ENCODE measurements around the gene RNASEH2B. TPM values are rescaled to one million over a fixed set of nuclear protein-coding genes. Genes with fewer than 3 reads are reported as not detected.

Gene RNASEH2B
- total and polyA plus RNA-seq, 12 donors = 30.5 to 86.8 (median 40.1) TPM

GRCh38 chr13:50948601-50949000 lies 39.0 kb downstream of the RNASEH2B start:
- no peak overlapping the region for H3K27ac ChIP-seq
- ATAC-seq (no peak), DNase-seq (no peak)
- intact Hi-C loops (cut with DNase I) = no loop called here
- no peak overlapping the region for H3K4me3 ChIP-seq
- 92 to 94% methylated on average over 1 of the region's 1 CpG for WGBS, 2 donors
- H3K36me3 ChIP-seq = peaks cover 0 to 82% (median 16%) of the 10 kb centered on the region in 9 donors
- H3K27me3 ChIP-seq = no peaks in the 10 kb centered on the region
- H3K9me3 ChIP-seq = no peaks in the 10 kb centered on the region
- peaks cover 0 to 11% (median 0%) of the 10 kb centered on the region in 9 donors for H3K4me1 ChIP-seq
- no peak for TF ChIP-seq CTCF (IDR thresholded peaks at IDR 0.05)

DNA sequence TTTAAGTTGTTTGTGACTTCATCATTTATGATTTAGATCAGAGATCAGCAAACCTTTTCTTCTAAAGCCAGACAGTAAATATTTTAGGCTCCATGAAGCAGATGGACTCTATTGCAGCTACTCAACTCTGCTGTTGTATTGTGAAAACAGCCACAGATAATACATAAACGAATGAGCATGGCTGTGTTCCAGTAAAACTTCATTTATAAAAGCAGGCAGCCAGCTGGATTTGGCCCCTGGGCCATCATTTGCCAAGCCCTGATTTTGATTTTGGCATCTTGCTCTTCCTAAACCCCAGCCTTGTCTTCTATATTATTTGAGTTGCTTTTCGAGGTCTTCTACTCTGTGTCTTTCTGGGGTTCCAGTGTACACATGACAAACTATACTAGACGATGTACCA lies 41.3 kb downstream of the RNASEH2B start:
- Histone ChIP-seq H3K27ac (no peak overlapping the region), H3K4me3 (no peak overlapping the region), H3K9me3 (no peaks in the 10 kb centered on the region), H3K4me1 (peaks cover 0 to 11% (median 0%) of the 10 kb centered on the region in 9 donors), H3K36me3 (peaks cover 0 to 72% (median 15%) of the 10 kb centered on the region in 9 donors), H3K27me3 (no peaks in the 10 kb centered on the region)
- intact Hi-C loops (cut with DNase I) = no loop called here
- DNase-seq (no peak), ATAC-seq (no peak)
- TF ChIP-seq CTCF (IDR thresholded peaks at IDR 0.05) = no peak
- WGBS, 2 donors = 49 to 52% methylated on average over 3 of the region's 3 CpGs

- Histone ChIP-seq H3K27me3 (no peaks in the 10 kb centered on the region), H3K9me3 (no peaks in the 10 kb centered on the region), H3K4me1 (peaks cover 0 to 11% (median 0%) of the 10 kb centered on the region in 9 donors), H3K27ac (no peak overlapping the region), H3K4me3 (no peak overlapping the region), H3K36me3 (peaks cover 0 to 71% (median 11%) of the 10 kb centered on the region in 9 donors)
- ATAC-seq = no peak
- WGBS, 2 donors = 85 to 87% methylated on average over 3 of the region's 3 CpGs
- no peak for DNase-seq
- intact Hi-C loops (cut with DNase I) = no loop called here
- no peak for TF ChIP-seq CTCF (IDR thresholded peaks at IDR 0.05)
These were observed 41.8 kb downstream of the RNASEH2B start for GRCh38 chr13:50951366-50951765.

DNA sequence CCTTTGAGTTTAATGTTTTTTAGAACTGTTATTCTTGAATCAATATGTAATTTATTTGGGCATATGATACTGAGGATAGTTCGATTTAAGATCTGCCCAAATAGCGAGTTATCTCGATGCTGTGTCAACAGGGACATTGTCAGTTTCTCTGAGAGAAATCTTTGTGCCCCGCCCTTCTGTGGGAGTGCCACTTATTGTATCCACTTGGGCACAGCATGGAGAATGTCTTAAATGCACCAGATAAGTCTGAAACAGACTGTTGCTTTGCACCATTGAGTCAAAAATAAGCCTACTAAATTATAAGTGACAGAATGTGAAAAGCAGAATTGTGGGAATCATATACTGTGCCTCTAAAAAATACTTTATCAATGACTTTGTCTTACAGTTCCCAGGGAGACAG lies 45.6 kb downstream of the RNASEH2B start:
- ATAC-seq = no peak
- Histone ChIP-seq H3K36me3 (peaks cover 0 to 66% (median 0%) of the 10 kb centered on the region in 9 donors), H3K27me3 (no peaks in the 10 kb centered on the region), H3K4me1 (peaks cover 0 to 3% (median 0%) of the 10 kb centered on the region in 9 donors), H3K4me3 (no peak overlapping the region), H3K27ac (no peak overlapping the region), H3K9me3 (no peaks in the 10 kb centered on the region)
- intact Hi-C loops (cut with DNase I) = no loop called here
- 85 to 90% methylated on average over 4 of the region's 4 CpGs for WGBS, 2 donors
- no peak for TF ChIP-seq CTCF (IDR thresholded peaks at IDR 0.05)
- DNase-seq = no peak

All from heart right ventricle (tissue), 16 donors.